Activated CD8-positive, alpha-beta T cell treated with anti-CD3 and anti-CD28 coated beads, Interleukin-2, amount 10 ng/mL, durations not matched to agents 7 days and 5 days (primary cell): Measurements from ENCODE around the gene FBXO44. TPM values are rescaled to one million over a fixed set of nuclear protein-coding genes. Genes with fewer than 3 reads are reported as not detected.

Experiments
- ATAC-seq: fragments of 150-1000 bp; cut with Tn5 transposase; one replicate; pipeline ENCODE4 v1.10.0; 2021; ENCODE audit warnings: moderate library complexity
- CTCF ChIA-PET: fragments of 350-600 bp; sonication (Branson Sonifier 250); formaldehyde crosslinking; loops from one replicate; lab custom pipeline; 2021; ENCODE audit warnings: antibody characterized with exemption; lab: Charles Lee
- POLR2A ChIA-PET: fragments of 350-600 bp; sonication (Branson Sonifier 250); formaldehyde crosslinking; loops from one replicate; lab custom pipeline; 2021; ENCODE audit warnings: antibody characterized with exemption; lab: Charles Lee
- DNase-seq: peaks from one replicate; pipeline ENCODE4 v3.0.0-alpha.2; 2020
- H3K27ac Mint-ChIP-seq: one replicate; pipeline ENCODE4 v1.8.0; 2021; ENCODE audit warnings: mild to moderate bottlenecking, mixed read lengths
- H3K27me3 Mint-ChIP-seq: one replicate; pipeline ENCODE4 v1.8.0; 2021; ENCODE audit warnings: low read depth, mixed read lengths
- H3K36me3 Mint-ChIP-seq: one replicate; pipeline ENCODE4 v1.8.0; 2021; ENCODE audit warnings: low read depth, mixed read lengths
- H3K4me1 Mint-ChIP-seq: one replicate; pipeline ENCODE4 v1.8.0; 2021; ENCODE audit warnings: low read depth, mixed read lengths
- H3K4me3 Mint-ChIP-seq: one replicate; pipeline ENCODE4 v1.8.0; 2021; ENCODE audit warnings: mild to moderate bottlenecking, mixed read lengths
- H3K9me3 Mint-ChIP-seq: one replicate; pipeline ENCODE4 v1.8.0; 2022; ENCODE audit warnings: mixed read lengths; ENCODE audit not compliant: insufficient read depth
- total RNA-seq, 2 experiments: library from RNA; stranded (reverse); gene quantifications; one replicate each; pipeline ENCODE4 v1.2.3, GENCODE V29; 2021

The FBXO44 gene
- total RNA-seq, 2 experiments from 2014 or later: 39.7 to 42.3 TPM

DNA sequence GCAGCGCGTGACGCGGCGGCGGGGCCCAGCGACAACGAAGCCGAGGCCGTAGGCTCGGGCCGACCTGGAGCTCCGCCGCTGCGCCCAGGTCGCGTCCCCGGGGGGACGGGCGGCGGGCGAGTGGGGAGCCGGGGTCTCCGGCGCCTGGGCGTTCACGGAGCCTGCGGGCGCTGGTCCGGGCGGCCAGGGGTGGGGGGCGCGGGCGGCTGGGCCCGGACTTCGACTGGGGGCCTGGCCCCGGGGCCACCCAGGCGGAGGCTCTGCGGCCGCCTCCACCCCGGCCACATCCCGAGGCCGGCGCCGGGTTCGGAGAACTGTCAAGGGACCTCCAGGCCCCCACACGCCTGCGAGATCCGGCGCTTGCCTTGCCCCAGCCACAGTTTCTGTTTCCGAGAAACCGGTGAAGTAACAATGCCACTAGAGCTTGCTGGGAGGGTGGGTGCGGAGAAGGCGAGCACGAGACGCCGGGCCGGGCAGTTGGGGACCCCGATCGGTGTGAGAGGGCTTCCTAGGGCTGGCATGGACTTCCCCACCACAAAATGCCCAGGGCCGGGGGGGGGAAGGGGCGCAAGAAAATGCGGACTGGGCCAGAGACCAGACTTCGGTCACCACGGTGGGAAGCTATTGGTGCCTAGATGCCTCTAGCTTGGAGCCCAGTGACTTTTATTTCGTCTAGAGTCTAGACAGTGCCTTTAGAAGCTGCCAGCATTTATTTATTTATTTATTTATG lies 9.8 kb downstream of the FBXO44 start:
- DNase-seq: peak; percentile 90
- Mint-ChIP-seq H3K4me3 (peak overlapping the region; percentile 90), H3K36me3 (peaks cover 50% of the 10 kb centered on the region), H3K9me3 (no peaks in the 10 kb centered on the region), H3K27ac (peak overlapping the region; percentile 94), H3K27me3 (no peaks in the 10 kb centered on the region), H3K4me1 (peaks cover 35% of the 10 kb centered on the region)
- POLR2A ChIA-PET: interaction anchor here (0.8 to 2.7 kb wide), 21 partner anchors 9 to 245 kb away, joined by 3 to 38 read pairs (median 5); partner anchors contain the start of genes AGTRAP, FBXO2, FBXO44 and MAD2L2
- ATAC-seq: peak; percentile 82
- CTCF ChIA-PET: interaction anchor here (0.7 to 4.3 kb wide), 27 partner anchors 9 to 627 kb away, joined by 3 to 86 read pairs (median 5); partner anchors contain the start of genes AGTRAP, FBXO2, FBXO44 and MAD2L2

DNA sequence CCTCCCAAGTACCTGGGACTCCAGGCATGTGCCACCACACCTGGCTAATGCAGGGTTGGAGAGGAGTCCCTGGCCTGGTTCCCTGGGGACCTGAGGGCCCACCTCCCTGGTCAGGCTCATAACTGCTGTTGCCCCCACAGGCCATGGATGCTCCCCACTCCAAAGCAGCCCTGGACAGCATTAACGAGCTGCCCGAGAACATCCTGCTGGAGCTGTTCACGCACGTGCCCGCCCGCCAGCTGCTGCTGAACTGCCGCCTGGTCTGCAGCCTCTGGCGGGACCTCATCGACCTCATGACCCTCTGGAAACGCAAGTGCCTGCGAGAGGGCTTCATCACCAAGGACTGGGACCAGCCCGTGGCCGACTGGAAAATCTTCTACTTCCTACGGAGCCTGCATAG lies 13.8 kb downstream of the FBXO44 start:
- no peaks in the 10 kb centered on the region for H3K9me3 Mint-ChIP-seq
- peaks cover 25% of the 10 kb centered on the region for H3K4me1 Mint-ChIP-seq
- CTCF ChIA-PET: interaction anchor here (1.1 kb wide), 1 partner anchor 51 kb away, joined by 5 read pairs; no protein-coding TSS in a partner anchor
- peaks cover 41% of the 10 kb centered on the region for H3K36me3 Mint-ChIP-seq
- DNase-seq (no peak), ATAC-seq (no peak)
- POLR2A ChIA-PET: no interaction called here
- no peak overlapping the region for H3K4me3 Mint-ChIP-seq
- peak overlapping the region; percentile 39 for H3K27ac Mint-ChIP-seq
- H3K27me3 Mint-ChIP-seq: no peaks in the 10 kb centered on the region

DNA sequence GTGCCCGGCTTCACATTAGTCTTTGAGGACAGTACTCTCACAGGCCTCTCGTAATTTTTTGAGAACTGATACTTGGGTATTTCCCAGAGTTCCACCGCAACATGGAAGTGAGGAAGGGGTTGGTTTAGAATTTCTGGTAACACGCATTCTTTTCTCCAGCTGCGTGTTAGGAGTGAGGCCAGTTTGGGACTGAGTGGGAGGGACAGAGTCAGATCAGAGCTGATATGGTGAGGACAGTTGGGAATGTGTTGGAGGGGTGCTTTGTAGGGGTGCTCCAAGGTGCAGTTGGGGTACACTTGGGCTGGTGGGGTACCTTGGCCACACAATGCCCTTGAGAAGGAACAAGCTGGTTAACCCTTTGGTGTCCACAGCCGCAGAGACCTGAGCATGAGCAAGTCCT lies 16.1 kb downstream of the FBXO44 start:
- Mint-ChIP-seq H3K36me3 (peaks cover 57% of the 10 kb centered on the region), H3K27ac (peak overlapping the region; percentile 16), H3K4me1 (peaks cover 23% of the 10 kb centered on the region), H3K9me3 (no peaks in the 10 kb centered on the region), H3K4me3 (no peak overlapping the region), H3K27me3 (no peaks in the 10 kb centered on the region)
- CTCF ChIA-PET: no interaction called here
- POLR2A ChIA-PET: no interaction called here
- ATAC-seq (no peak), DNase-seq (no peak)

DNA sequence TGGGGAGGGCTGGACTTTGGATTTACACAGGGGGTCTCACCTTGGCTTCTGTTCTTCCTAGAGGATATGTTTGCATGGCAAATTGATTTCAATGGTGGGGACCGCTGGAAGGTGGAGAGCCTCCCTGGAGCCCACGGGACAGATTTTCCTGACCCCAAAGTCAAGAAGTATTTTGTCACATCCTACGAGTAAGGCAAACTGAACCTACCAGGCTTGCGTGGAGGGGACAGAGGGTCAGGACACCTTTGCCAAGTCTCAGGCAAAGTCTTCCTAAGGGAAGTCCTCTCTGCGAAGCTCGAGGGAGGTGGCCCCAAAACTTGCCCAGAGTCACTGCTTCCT lies 16.5 kb downstream of the FBXO44 start:
- ChIA-PET POLR2A (no interaction called here), CTCF (no interaction called here)
- Mint-ChIP-seq H3K4me1 (peaks cover 18% of the 10 kb centered on the region), H3K36me3 (peaks cover 59% of the 10 kb centered on the region), H3K4me3 (no peak overlapping the region), H3K27ac (no peak overlapping the region), H3K27me3 (no peaks in the 10 kb centered on the region), H3K9me3 (no peaks in the 10 kb centered on the region)
- ATAC-seq (no peak), DNase-seq (no peak)

DNA sequence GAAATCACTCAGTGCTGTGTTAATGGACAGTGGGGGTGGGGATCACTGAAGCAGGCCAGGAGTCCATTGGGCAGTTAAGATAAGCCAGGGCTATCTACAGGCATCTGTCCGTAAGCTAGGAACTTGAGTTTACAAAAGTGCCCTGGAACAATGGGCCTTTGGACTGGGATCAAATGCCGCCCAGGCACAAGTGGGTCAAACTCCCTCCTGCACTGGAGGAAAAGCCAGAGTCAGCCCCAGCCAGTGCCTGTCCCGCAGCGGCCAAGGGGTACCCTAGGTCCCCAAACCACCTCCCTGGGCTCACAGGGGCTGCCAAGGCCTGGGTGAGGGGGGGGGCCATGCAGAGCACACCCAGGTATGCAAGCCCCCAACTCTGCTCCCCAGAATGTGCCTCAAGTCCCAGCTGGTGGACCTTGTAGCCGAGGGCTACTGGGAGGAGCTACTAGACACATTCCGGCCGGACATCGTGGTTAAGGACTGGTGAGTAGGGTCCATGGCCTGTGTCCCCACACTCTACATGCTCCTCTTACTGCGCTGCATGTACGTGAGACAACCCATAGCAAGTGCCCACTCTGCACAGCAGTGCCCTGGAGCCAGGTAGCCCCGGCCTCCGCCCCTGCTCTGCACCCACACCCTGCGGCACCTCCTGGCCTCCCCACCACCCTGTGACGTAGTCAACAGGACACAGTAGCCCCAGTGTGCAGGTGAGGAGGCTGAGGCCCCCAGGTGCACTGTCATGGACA lies 17.0 kb downstream of the FBXO44 start:
- no peak for DNase-seq
- Mint-ChIP-seq H3K36me3 (peaks cover 60% of the 10 kb centered on the region), H3K4me3 (no peak overlapping the region), H3K27ac (no peak overlapping the region), H3K27me3 (no peaks in the 10 kb centered on the region), H3K9me3 (no peaks in the 10 kb centered on the region), H3K4me1 (peaks cover 18% of the 10 kb centered on the region)
- ChIA-PET POLR2A (interaction anchor here (2.2 kb wide), 1 partner anchor 7 kb away, joined by 10 read pairs; the partner anchor contains the start of gene FBXO6), CTCF (no interaction called here)
- no peak for ATAC-seq

DNA sequence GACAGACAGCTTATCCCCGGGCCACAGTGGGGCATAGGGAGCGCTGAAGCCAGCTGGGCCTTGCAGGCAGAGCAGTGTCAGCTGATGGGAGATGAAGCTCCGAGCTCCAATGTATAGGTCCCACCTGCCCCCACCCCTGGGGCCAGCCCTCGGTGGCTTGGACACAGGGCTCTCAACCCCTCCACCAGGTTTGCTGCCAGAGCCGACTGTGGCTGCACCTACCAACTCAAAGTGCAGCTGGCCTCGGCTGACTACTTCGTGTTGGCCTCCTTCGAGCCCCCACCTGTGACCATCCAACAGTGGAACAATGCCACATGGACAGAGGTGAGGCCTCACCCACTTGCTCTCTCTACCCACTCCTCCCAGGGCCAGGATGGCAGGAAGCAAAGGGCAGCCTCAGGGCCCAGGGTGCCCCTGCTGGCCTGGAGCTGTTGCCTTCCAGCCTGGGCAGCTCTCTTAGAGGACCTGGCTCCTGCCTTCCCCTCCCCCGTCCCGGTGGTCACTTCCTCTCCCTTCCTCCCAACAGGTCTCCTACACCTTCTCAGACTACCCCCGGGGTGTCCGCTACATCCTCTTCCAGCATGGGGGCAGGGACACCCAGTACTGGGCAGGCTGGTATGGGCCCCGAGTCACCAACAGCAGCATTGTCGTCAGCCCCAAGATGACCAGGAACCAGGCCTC lies 18.6 kb downstream of the FBXO44 start:
- Mint-ChIP-seq H3K36me3 (peaks cover 56% of the 10 kb centered on the region), H3K4me1 (peaks cover 9% of the 10 kb centered on the region), H3K27me3 (no peaks in the 10 kb centered on the region), H3K4me3 (no peak overlapping the region), H3K27ac (no peak overlapping the region), H3K9me3 (no peaks in the 10 kb centered on the region)
- ATAC-seq (no peak), DNase-seq (no peak)
- POLR2A ChIA-PET: interaction anchor here (1.0 to 2.2 kb wide), 2 partner anchors 9 to 235 kb away, joined by 5 to 10 read pairs; partner anchors contain the start of gene FBXO6
- CTCF ChIA-PET: interaction anchor here (1.1 to 1.3 kb wide), 2 partner anchors 8 to 22 kb away, joined by 3 read pairs; no protein-coding TSS in a partner anchor

DNA sequence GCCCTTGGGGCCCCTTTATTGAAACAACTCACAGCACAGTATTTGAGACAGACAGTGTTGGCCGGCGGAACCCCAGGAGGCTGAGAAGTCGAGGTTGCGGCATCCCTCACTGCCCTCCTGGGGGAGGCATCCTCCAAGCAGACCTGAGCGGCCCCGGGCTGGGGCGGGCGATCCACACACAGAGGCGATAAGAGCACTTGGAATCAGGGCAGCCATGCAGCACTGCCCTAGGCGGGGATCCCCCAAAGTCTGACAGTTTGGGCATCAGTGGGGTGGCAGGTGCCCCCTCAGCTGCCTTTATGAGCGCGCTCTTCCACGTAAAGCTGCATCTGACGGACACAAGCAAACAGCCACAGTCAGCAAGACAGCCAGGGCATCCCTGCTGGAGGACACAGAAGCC lies 19.8 kb downstream of the FBXO44 start:
- H3K27ac Mint-ChIP-seq: no peak overlapping the region
- no peaks in the 10 kb centered on the region for H3K9me3 Mint-ChIP-seq
- ChIA-PET CTCF (interaction anchor here (1.0 kb wide), 1 partner anchor 10 kb away, joined by 5 read pairs; no protein-coding TSS in a partner anchor), POLR2A (no interaction called here)
- peaks cover 13% of the 10 kb centered on the region for H3K4me1 Mint-ChIP-seq
- no peak for DNase-seq
- H3K36me3 Mint-ChIP-seq: peaks cover 55% of the 10 kb centered on the region
- no peaks in the 10 kb centered on the region for H3K27me3 Mint-ChIP-seq
- no peak for ATAC-seq
- no peak overlapping the region for H3K4me3 Mint-ChIP-seq

DNA sequence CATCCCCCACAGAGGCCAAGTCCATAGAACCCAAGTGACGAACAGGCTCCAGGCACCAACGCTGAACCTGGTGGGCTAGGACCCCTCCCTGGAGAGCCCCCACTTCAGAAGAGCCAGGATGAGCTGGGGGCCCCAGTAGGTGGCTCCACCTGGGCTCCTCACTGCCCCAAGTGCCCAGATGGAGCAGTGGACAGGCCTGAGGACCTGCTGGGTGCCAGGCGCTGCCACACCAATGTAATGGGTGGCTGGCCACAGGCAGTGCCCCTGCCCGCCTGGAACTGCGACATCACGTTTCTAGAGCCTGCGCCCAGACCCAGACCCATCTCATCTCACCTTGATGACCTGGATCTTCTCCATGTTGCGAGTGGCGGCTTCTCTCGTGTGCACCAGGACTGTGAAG lies 20.6 kb downstream of the FBXO44 start:
- no peaks in the 10 kb centered on the region for H3K9me3 Mint-ChIP-seq
- ChIA-PET CTCF (interaction anchor here (1.0 to 3.5 kb wide), 2 partner anchors 11 to 44 kb away, joined by 5 to 13 read pairs; no protein-coding TSS in a partner anchor), POLR2A (interaction anchor here (1.5 kb wide), 1 partner anchor 10 kb away, joined by 4 read pairs; no protein-coding TSS in a partner anchor)
- no peaks in the 10 kb centered on the region for H3K27me3 Mint-ChIP-seq
- no peak for ATAC-seq
- H3K36me3 Mint-ChIP-seq: peaks cover 55% of the 10 kb centered on the region
- DNase-seq: no peak
- no peak overlapping the region for H3K27ac Mint-ChIP-seq
- H3K4me3 Mint-ChIP-seq: no peak overlapping the region
- H3K4me1 Mint-ChIP-seq: peaks cover 18% of the 10 kb centered on the region

DNA sequence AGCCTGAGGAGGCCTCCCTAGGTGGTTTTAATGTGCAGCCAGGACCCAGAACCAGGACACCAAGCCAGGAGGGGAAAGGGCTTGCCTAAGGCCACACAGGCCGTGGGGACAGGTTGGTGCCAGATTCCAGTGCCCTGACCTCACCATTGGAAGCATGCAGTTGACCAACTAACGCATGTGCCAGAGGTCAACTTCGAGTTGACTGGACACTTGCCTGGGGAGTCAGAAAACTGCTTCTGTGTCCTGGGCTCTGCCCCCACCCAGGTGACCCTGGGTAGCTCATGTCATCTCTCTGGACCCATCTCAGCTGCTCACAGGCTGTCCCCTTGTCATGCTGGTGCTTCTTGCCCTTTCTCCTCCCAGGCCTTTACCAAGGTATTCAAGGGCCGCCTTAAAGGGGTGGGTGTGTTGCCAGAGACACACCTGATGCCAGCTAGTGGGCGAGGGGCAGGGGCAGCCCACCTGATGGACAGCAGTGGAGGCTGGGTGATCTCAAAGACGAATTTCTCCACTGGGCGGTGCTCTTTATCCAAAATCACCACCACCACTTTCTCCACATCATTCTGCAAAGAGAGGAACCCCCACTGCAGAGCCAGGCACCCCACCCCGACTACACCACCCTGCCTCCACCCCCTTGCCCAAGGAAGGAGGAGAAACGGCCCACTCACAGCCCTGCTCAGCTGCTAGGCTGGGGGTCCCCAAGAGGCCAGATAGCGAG lies 21.9 kb downstream of the FBXO44 start:
- no peaks in the 10 kb centered on the region for H3K9me3 Mint-ChIP-seq
- H3K4me3 Mint-ChIP-seq: no peak overlapping the region
- no peak overlapping the region for H3K27ac Mint-ChIP-seq
- ChIA-PET POLR2A (interaction anchor here (0.5 to 1.5 kb wide), 3 partner anchors 12 to 220 kb away, joined by 3 to 5 read pairs (median 4); no protein-coding TSS in a partner anchor), CTCF (interaction anchor here (0.6 to 3.5 kb wide), 4 partner anchors 12 to 43 kb away, joined by 3 to 13 read pairs (median 4); partner anchors contain the start of gene FBXO6)
- no peaks in the 10 kb centered on the region for H3K27me3 Mint-ChIP-seq
- ATAC-seq (no peak), DNase-seq (no peak)
- H3K36me3 Mint-ChIP-seq: peaks cover 51% of the 10 kb centered on the region
- H3K4me1 Mint-ChIP-seq: peaks cover 19% of the 10 kb centered on the region

DNA sequence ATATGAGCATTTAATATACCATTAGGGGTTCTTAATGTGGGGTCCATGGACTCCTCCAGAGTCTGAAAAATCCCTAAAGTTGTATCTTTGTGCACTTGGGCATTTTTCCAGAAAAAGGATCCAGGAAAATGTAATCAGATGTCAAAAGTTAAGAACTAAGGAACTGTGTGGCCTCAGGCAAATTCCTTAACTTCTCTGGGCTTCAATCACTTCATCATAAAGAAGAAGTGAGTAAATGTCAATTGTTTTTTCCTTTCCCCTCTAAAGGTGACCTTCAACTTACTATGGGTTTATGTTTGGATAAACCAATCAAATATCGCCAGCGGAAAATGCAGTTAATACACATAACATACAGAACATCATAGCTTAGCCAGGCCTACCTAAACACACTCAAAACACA lies 23.8 kb downstream of the FBXO44 start:
- ATAC-seq (no peak), DNase-seq (no peak)
- Mint-ChIP-seq H3K4me3 (peak overlapping the region; percentile 44), H3K36me3 (peaks cover 42% of the 10 kb centered on the region), H3K9me3 (no peaks in the 10 kb centered on the region), H3K27me3 (peaks cover 4% of the 10 kb centered on the region), H3K27ac (no peak overlapping the region), H3K4me1 (peaks cover 25% of the 10 kb centered on the region)
- POLR2A ChIA-PET: interaction anchor here (0.7 to 5.7 kb wide), 3 partner anchors 14 to 229 kb away, joined by 3 to 38 read pairs (median 4); partner anchors contain the start of gene FBXO6
- CTCF ChIA-PET: interaction anchor here (1.4 to 3.5 kb wide), 3 partner anchors 14 to 41 kb away, joined by 3 to 13 read pairs (median 6); partner anchors contain the start of gene FBXO6
